HFF-Myc (cell line): ENCODE data around the gene GPAM.
A peak's percentile ranks its signal among the peaks of the same experiment; 100 is the strongest.

Source experiments
- DNase-seq: peaks from one replicate; pipeline ENCODE4 v3.0.0-alpha.2; 2011; ENCODE audit warnings: low read depth; ENCODE audit errors: extremely low read depth
- H3K4me3 ChIP-seq: replicated peaks from 2 replicates; pipeline ENCODE4 v1.5.1; 2011; ENCODE audit warnings: low read depth, mild to moderate bottlenecking, control low read depth, low read length
- CTCF ChIP-seq: IDR thresholded peaks from 2 replicates; pipeline ENCODE4 v1.5.1; 2012; ENCODE audit warnings: mild to moderate bottlenecking, low read depth, low read length, control low read depth; ENCODE audit errors: missing control alignments

GPAM gene

GRCh38 chr10:112145263-112145662, 38.3 kb downstream of the GPAM start:
- DNase-seq = no peak
- H3K4me3 ChIP-seq = no peak overlapping the region
- TF ChIP-seq CTCF = no peak

GRCh38 chr10:112143420-112143819, 40.1 kb downstream of the GPAM start:
- no peak for TF ChIP-seq CTCF
- H3K4me3 ChIP-seq = no peak overlapping the region
- DNase-seq = no peak

GRCh38 chr10:112141292-112141691, 42.3 kb downstream of the GPAM start:
- H3K4me3 ChIP-seq = no peak overlapping the region
- no peak for TF ChIP-seq CTCF
- no peak for DNase-seq

GRCh38 chr10:112140110-112140970, 43.2 kb downstream of the GPAM start:
- peak; percentile 95 for TF ChIP-seq CTCF
- peak; percentile 56 for DNase-seq

GRCh38 chr10:112139176-112139575, 44.4 kb downstream of the GPAM start:
- no peak overlapping the region for H3K4me3 ChIP-seq
- DNase-seq = no peak
- TF ChIP-seq CTCF = no peak

More at GRCh38 chr10:112140110-112140970, 43.2 kb downstream of the GPAM start:
- no peak overlapping the region for H3K4me3 ChIP-seq

GRCh38 chr10:112137154-112137987, 46.2 kb downstream of the GPAM start:
- TF ChIP-seq CTCF = peak; percentile 95
- DNase-seq = peak; percentile 37
- H3K4me3 ChIP-seq = no peak overlapping the region
